Subcutaneous adipose tissue (tissue), 4 donors: ENCODE data around the gene POR. TPM values are rescaled to one million over a fixed set of nuclear protein-coding genes. Genes with fewer than 3 reads are reported as not detected.

Experiments
- total RNA-seq, 4 donors: library from RNA; depleted of rRNA; stranded (reverse); fragments of >200 nt; gene quantifications; one replicate each; pipeline ENCODE4 v1.1.0, GENCODE V29; 2016
- TF ChIP-seq, protein P1 (sequence below): fragments of 450-650 bp; IDR thresholded peaks from one replicate; pipeline ENCODE4 v1.5.1; 2016; ENCODE audit warnings: low read depth, mild to moderate bottlenecking, control low read depth, antibody characterized with exemption, moderate library complexity

Gene POR
- total RNA-seq, 4 donors from 2014 or later = 72.2 to 107 (median 79.5) TPM

- TF ChIP-seq, protein P1, sequence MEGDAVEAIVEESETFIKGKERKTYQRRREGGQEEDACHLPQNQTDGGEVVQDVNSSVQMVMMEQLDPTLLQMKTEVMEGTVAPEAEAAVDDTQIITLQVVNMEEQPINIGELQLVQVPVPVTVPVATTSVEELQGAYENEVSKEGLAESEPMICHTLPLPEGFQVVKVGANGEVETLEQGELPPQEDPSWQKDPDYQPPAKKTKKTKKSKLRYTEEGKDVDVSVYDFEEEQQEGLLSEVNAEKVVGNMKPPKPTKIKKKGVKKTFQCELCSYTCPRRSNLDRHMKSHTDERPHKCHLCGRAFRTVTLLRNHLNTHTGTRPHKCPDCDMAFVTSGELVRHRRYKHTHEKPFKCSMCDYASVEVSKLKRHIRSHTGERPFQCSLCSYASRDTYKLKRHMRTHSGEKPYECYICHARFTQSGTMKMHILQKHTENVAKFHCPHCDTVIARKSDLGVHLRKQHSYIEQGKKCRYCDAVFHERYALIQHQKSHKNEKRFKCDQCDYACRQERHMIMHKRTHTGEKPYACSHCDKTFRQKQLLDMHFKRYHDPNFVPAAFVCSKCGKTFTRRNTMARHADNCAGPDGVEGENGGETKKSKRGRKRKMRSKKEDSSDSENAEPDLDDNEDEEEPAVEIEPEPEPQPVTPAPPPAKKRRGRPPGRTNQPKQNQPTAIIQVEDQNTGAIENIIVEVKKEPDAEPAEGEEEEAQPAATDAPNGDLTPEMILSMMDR = no peak
These were observed 2.0 kb downstream of the POR start for GRCh38 chr7:75916685-75917634.

GRCh38 chr7:75920431-75921161 is 5.6 kb downstream of the POR start:
- TF ChIP-seq, protein P1 = no peak

DNA sequence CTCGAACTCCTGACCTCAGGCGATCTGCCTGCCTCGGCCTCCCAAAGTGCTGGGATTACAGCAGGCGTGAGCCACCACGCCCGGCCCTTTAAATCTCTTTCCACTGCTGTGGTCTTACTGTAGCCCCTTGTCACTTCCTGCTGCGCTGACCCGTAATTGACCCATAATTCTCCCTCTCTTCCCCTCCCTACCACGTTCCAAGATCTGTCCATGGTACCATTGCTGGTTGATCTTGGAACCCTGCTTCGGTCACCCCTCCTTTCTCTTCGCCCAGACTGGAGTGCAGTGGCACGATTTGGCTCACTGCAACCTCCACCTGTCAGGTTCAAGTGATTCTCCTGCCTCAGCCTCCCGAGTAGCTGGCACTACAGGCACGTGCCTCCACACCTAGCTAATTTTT is 6.5 kb downstream of the POR start:
- TF ChIP-seq, protein P1 = no peak

DNA sequence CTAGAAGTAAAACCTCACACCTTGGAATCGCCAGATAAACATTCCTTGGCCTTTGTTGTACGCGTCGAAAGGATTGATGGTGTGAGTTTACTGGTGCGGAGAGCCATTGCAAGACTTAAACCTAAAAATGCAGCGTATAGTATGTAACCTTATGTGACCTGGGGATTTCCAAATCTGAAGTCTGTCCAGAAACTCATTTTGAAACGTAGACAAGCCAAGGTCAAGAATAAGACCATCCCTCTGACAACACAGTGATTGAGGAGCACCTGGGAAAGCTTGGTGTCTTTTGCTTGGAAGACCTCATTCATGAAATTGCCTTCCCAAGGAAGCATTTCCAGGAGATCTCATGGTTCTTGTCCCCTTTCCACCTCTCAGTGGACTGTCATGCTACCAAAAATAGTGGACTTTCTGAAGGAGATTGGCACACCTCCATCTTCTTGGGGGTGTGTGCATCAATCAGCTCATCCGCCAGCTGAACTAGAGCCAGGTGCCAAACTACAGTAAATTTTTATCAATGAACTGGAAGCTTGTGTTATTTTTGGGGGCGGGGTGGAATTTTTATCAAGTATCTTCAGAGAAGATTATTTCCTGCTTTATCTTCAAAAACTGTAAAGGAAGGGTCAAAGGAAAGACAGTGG is 8.1 kb downstream of the POR start:
- TF ChIP-seq, protein P1 = no peak

DNA sequence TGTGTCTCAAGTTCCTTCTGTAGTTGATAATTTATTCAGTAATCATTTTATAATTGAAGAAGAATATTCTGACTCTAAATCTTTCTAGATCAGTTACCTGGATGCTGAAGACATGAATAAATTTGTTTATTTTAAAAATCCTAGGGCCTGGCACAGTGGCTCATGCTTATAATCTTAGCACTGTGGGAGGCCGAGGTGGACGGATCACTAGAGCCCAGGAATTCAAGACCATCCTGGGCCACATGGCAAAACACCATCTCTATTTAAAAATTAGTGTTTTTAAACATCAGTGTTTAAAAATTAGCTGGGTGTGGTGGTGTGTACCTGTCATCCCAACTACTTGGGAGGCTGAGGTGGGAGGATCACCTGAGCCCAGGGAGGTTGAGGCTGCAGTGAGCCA is 9.3 kb downstream of the POR start:
- TF ChIP-seq, protein P1 = no peak

- TF ChIP-seq, protein P1 = no peak
These were observed 9.9 kb downstream of the POR start for GRCh38 chr7:75924889-75925288.
